Pons (tissue), 1 donor: ENCODE data around the gene CATSPER1.

Experiments used
- DNase-seq: peaks from one replicate; pipeline ENCODE4 v3.0.0-alpha.2; 2016; ENCODE audit warnings: low spot score

Gene CATSPER1

DNA sequence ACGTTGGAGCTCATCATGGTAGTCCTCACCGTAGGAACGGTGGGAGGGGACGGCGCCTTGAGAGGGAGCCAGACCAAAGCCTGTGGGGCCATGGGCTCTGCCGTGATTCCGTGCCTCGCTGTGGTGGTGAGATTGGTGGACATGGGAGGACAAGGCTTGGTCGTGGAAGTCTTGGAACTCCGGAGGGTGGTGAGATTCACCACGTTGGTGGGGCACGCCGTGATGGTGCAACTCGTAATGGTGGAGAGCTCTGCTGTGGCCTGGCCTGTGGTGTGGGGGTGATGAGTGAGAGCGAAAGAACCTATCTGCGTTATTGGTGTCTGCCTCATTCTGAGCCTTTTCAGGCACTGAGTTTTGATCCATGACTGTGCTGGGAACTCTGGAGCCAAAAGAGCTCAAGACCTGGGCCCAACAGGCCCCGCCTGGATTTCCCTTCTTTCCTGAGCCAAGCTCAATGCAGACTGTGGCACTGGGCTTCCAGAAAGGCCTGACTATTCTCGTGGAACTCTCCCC is at the start of gene CATSPER1:
Gene CATSPER1, minus strand, starts transcription at position 463 of the 513 bp plus-strand sequence. Its CDS starts 100 bp downstream, at position 363.
- no peak for DNase-seq

DNA sequence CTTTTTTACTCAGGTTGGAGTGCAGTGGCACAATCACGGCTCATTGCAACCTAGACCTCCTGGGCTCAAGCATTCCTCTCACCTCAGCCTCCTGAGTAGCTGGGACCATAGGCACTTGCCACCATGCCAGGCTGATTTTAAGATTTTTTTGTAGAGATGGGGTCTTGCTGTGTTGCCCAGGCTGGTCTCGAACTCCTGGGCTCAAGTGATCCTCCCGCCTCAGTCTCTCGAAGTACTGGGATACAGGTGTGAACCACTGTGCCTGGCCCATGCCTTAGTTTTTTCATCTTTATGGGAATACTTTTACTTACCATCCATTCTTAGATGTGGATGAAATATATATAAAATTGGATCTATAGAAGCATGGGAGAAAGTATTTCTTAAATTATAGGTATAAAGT is 49.0 kb upstream of the CATSPER1 start:
- no peak for DNase-seq

DNA sequence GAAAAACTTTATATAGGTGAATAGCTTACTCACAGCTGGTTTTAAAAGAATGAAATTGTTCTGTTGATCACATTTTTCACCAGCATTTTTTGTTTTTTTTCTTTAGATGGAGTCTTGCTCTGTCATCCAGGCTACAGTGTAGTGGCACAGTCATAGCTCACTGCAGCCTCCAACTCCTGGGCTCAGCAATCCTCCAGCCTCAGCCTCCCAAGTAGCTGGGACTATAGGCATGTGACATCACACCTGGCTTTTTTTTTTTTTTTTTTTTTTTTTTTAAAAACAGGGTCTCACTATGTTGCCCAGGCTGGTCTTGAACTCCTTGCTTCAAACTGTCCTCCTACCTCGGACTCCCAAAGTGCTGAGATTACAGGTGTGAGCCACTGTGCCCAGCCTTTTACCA is 47.4 kb upstream of the CATSPER1 start:
- DNase-seq = no peak

DNA sequence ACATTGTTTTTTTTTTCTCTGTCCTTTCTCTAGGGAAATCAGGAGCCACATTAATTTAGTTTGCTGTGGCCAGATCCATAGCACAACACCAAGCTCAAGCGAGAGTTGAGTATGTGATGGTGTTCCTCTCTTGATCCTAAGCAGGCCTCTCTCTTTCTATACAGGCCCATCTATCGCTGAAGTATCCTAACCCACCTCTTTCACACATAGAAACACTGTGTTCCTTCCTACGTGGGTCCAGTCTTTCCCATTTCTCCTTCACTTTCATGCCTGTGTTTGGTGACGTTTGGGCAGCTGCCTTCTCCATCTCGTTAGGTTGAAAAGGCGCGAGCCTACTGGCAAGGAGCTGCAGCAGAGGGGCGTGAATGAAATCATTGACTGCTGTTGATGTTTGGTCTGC is 46.2 kb upstream of the CATSPER1 start:
- DNase-seq = no peak

DNA sequence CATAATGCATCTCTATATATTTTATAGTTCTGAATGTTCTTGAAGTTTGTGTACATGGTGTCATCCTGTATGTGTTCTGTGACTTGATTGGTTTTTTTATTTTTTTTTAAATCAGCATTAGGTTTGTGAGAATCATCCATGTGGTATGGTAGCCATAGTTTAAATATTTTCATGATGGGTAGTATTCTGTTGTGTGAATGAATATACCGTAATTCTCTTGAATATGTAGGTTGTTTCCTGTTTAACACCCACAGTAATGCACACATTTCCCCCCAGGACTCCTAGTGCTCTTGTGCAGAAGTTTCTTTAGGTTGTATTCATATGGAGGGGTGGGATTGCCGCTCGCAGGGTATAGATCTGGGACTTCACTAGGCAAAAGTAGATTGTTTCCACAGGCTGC is 45.8 kb upstream of the CATSPER1 start:
- no peak for DNase-seq

DNA sequence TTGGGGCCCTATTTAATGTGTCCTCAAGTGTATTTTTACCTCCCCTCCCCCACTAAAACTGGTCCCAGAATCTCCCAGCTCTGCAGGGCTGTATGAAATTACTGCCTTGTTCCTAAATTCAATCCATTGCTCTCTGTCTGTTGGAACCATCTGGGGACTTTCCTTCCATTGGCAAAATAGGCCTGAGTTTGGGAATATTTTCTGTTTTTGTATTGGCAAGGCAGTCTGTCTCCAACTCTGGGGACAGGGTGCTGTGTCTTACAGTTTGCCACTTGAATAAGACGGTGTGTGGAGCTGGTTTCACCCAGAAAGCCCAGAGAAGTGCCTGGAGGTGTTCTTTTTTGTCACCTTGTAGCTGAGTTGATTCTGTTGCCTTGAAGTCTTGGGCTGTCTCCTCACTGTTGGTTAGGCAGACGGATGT is 45.1 kb upstream of the CATSPER1 start:
- no peak for DNase-seq

DNA sequence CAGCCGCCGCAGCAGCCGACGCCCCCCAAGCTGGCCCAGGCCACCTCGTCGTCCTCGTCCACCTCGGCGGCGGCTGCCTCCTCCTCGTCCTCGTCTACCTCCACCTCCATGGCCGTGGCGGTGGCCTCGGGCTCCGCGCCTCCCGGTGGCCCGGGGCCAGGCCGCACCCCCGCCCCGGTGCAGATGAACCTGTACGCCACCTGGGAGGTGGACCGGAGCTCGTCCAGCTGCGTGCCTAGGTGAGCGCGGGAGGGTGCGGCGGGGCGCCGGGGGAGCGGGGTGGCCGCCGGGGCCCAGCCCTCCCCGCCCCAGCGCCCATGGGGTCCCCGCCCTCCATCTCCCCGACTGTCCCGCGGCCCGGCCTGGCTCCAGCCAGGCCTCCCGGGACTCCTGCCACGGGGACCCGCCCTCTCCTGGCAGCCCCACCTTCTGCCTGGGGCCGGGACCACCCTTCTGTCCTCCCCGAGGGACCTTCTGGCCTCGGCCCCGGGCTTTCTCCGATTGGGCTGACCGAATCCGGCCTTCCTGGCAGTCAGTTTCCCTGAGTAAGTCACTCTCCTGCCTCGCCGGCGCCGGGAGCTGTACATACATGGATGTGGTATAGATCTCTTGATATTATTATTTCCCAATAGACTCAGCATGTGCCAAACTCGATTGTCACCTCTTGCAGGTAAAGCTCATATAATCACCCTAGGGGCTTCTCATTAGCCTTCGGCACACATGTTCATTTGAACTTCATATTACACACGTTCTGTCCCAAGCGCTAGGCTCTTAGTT is 44.5 kb upstream of the CATSPER1 start:
- no peak for DNase-seq

DNA sequence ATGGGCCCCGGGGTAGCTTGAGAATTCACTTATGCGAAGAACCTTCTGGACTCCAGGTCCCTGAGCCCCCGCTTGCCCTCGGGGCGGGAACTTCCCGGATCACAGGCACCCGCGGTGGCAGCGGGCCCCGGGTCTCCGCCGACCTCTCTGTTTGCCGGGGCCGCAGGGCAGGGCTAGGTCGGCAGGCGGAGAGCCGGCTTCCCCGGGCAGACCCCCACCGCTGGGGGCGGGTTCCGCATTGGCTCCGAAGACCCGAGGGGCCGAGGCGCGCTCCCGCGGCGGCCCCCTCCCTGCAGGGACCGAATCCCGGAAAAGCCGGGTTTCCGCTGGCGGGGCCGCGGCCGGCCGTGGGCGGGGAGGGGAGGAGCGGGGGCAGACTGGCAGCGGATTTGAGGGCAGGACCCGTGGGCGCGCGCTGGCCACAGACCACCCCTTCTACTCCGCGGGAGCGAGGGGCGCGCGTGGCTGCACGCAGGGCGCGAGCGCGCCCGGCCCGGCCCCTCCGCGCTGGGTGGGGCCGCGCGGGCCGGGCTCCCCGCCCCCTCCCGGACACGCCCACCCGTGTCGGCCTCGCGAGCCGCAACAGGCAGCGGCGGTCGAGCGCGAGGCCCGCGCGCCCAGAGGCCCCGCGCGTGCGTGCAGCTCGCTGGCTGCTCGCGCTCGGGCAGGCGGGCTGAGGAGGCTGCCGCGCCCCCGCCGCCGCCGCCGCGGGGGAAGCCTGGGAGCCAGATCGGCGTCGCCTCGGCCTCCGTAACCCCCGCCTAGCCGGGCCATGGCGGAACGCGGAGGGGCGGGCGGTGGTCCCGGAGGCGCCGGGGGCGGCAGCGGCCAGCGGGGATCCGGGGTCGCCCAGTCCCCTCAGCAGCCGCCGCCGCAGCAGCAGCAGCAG is 43.7 kb upstream of the CATSPER1 start, which contains the start of gene PACS1:
Gene PACS1, plus strand, starts transcription at position 558 of the 889 bp plus-strand sequence. Its CDS starts 215 bp downstream, at position 773.
- peak; percentile 58 for DNase-seq

DNA sequence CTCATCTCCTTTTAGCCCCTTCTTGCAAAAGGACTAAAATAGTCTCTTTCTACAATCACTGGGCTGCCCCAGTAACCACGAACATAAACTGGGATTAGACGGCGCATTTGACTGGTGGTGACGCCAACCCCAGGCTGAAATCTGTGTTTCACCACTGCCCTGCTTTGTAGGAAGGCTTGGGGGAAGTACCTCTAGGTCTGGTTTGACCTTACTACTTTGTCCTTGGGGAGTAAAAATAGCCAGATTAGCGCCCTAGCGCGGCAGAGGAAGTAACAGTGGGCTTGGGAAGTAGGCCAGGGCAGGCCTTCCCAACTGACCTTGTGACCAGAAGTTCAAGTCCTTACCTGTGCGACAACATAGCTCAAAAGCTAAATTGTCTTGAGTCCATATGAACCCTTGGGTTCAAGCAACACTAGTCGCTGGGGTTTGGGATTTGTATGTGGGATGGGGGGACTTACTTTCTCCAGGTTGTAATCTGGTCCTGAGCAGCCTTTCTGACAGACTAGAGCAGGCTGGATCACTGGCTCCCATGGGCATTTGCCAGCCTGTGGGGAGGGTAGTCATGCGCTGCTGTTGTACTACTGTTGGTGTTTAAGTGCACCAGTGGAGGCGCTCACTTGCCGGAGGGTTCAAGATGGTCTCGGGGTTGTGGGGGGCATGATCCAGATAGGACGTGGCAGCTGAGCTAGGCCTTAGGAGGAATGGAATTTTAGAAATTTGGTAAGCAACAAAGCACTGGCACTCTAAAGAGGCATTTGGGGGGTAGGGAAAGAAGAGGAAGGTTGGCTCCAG is 42.8 kb upstream of the CATSPER1 start:
- peak; percentile 68 for DNase-seq

DNA sequence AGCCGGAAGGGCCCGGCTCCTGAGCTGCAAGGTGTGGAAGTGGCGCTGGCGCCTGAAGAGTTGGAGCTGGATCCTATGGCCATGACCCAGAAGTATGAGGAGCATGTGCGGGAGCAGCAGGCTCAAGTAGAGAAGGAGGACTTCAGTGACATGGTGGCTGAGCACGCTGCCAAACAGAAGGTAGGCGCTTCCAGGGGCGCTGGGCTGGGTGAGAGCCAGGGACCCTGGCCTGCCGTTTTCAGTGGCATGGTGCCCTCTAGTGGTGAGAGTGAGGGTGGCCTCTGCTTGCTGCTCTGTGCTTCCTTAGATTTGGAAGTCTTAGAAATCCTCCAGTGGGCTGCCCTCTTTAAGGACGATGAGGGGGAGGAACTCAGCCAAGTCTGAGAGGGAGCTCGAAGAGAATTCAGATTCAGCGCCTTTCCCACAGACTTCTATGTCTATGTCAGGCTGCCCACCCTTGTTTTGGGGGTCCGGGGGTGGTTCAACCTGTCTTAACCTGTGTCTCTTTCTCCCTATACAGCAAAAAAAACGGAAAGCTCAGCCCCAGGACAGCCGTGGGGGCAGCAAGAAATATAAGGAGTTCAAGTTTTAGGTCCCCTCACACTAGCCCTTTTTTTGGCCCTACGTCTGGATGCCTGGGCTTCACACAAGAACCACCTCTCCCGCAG is 42.0 kb upstream of the CATSPER1 start:
- DNase-seq = peak; percentile 53

DNA sequence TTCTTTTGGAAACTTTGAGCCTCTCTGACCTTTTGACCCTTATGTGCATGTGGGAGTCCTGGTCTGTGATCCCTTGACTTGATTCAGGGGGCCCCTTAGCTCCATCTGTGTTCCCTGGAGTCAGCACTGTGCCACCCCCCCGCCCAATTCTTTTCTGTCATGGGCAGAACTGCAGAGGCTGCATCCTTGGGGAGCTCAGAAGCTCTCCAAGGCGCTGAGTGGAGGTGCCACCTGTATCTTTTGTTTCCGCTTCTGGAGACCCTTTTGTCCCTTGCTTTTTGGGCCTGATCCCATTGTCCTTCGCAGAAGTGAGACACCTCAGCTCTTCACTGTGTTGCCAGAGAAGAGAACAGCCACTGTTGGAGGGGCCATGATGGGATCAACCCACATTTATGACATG is 41.4 kb upstream of the CATSPER1 start:
- no peak for DNase-seq

DNA sequence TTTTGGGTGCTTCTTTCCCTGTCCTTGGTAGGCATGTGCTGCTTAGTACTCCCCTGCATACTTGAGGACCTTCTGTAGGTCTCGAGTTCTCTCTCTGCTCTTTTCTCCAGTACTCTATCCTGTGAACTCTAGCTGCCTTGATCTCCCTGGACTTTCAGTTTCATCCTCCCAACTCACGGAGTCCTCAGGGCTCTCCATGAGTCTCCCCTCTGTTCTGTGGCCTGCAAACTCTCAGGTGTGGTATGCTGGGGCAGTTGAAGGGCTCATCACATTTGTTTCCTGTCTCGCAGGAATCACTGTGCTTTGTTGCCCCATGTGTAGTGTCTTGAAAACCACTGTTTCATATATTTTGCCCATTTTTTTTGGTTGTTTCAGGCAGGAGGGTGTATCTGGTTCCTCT is 40.5 kb upstream of the CATSPER1 start:
- DNase-seq = no peak

DNA sequence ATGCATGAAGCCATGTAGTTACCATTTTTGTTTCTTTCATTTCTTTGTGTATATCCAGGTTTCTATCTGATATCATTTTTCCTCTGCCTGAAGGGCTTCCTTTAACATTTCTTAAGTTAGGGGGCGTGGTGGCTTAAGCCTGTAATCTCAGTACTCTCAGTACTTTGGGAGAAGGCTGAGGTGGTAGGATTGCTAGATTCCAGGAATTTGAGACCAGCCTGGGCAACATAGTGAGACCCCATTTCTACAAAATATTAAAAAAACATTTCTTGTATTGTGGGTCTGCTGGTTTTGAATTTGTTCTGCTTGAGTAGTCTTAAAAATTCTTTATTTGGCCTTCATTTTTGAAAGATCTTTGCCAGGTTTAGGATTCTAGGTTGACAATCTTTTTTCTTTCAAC is 38.3 kb upstream of the CATSPER1 start:
- DNase-seq = no peak

DNA sequence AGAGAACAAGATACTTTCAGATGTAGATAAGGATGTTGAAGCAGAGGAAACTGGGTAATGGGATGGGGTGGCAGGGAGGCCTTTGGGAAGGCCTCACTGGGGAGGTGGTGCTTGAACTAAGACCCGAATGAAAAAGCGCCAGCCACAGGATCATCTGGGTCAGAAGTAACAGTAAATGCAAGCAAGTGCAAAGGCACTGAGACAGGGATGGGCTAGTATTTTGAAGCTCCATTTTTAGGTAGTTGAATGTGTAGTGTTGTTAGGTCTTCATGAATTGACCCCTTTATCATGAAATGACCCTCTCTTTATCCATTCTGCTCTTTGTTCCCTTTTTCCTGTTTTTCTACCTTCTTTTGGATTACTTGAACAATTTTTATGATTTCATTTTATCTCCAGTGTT is 37.6 kb upstream of the CATSPER1 start:
- DNase-seq = no peak

DNA sequence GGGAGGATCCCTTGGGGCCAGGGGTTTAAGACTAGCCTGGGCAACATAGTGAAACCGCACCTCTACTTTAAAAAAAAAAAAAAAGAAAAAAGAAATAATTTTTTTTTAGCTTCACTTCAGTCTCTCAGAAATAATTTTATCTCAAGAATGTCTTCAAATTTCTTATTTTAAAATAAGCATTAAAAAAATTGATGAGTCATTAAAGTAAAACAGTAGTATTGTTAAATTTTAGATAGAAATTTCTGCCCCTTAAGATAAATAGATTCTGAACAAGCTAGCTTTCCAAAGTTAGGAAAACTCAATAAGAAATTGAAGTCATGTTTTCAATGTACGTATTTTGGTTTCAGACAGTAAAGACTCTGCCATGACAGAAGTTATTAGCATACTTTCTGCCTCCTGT is 36.1 kb upstream of the CATSPER1 start:
- DNase-seq = no peak

DNA sequence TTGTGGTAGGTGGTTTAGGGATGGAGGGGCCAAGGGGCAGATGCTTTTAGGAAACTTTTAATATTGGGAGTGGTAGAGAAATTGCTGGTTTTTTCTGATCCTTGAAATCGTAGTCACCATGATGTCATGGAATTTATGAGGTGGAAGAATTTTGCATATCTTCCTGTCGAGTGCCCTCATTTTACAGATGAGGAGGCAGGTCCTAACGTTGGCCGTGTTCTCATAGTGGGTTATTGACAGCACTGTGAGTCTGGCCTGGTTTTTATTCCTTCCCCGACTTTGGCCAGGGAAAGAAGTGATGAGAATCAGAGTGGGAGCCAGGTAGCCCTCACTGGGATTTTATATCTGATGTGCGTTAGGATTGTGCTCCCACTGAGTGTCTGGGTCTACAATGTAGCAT is 35.0 kb upstream of the CATSPER1 start:
- no peak for DNase-seq

DNA sequence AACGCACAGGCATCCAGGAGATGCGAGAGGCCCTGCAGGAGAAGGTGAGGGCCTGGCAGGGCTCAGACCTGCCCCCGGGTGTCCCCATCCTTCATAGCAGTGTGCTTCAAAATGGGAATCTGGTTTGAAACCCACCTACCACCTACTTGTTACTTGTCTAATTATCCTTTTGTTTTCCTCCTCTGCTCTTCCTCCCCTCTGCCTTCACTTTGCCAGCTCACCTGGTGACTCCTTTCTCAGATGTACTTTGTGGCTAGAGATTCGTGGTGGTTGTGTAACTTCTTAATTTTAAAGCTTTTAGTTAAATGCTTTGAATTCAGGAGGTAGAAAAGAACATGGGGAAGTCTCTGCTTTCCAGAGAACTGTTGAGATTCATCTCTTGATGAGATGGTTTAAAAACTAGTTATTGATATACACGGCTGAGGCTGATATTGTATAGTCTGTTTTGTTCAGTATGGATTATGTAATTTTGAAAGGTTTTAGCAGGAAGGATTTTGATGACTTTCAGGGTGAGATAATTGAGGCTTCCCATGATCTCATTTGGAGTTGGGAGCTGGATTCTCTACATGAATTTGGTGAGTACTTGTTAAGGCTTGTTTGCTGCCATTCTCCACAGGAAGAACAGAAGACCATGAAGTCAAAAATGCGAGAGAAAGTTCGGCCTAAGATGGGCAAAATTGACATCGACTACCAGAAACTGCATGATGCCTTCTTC is 33.8 kb upstream of the CATSPER1 start:
- no peak for DNase-seq

DNA sequence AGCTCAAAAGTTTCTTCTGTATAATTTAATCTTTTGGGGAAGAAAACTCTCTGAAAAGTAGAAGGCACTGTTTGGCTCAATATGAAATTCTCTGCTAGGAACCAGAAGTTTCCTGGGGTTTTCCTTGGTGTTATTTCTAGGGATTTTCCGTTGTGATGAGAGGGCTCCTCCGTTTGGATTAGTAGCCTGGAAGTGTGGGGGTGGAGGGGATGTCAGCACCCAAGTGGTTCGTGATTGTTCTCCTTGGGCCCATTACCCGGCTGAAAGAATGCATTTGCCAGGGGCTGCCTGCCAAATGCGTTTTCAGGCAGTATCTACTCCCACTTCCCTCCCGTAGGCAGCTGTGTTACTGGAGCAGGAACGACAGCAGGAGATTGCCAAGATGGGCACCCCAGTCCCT is 30.2 kb upstream of the CATSPER1 start:
- no peak for DNase-seq

DNA sequence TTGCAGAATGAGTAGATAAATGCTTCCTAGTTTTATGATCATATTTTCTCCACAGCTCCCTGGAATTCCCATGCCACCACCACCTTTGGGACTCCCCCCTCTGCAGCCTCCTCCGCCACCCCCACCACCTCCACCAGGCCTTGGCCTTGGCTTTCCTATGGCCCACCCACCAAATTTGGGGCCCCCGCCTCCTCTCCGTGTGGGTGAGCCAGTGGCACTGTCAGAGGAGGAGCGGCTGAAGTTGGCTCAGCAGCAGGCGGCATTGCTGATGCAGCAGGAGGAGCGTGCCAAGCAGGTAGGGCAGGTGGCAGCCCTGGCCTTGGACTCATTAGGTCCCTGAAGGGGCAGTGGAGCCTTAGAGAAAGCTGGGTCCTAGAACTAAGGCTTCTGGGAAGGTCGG is 28.7 kb upstream of the CATSPER1 start:
- no peak for DNase-seq

DNA sequence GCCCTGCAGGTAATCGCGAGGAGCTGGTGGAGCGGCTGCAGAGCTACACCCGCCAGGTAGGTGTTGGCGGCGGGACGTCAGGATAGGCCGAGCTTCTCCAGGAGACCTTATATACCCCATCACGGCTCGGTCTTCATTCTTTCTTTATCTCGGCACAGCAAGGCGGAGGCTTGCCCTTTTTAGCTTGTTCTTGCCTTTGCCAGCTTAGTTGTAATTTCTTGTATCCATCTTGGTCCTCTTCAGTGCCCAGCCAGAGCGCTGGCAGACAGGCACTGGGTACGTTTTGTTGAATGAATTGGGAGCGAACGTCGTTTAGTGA is 26.3 kb upstream of the CATSPER1 start:
- DNase-seq = no peak
